CD4-positive, alpha-beta T cell treated with Interferon gamma for 1 hour (primary cell): Measurements from ENCODE around the gene TOR2A.

Experiments
- DNase-seq: peaks from one replicate; pipeline ENCODE4 v3.0.0-alpha.2; 2020

Gene TOR2A

GRCh38 chr9:127694890-127695720 is 40.0 kb downstream of the TOR2A start:
- no peak for DNase-seq

DNA sequence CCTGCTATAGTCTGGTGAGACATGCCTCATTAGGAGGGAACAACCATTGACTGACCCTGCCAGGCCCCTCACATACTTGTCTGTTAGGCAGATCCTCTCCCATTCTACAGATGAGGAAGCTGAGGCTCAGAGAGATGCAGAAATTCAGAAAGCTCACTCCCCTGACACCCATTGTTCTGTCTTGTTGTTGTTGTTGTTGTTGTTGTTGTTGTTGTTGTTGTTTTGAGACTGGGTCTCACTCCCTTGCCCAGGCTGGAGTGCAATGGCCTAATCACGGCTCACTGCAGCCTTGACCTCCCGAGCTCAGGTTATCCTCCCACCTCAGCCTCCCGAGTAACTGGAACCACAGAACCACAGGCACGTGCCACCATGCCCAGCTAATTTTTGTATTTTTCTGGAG is 41.4 kb downstream of the TOR2A start:
- DNase-seq, result no peak

DNA sequence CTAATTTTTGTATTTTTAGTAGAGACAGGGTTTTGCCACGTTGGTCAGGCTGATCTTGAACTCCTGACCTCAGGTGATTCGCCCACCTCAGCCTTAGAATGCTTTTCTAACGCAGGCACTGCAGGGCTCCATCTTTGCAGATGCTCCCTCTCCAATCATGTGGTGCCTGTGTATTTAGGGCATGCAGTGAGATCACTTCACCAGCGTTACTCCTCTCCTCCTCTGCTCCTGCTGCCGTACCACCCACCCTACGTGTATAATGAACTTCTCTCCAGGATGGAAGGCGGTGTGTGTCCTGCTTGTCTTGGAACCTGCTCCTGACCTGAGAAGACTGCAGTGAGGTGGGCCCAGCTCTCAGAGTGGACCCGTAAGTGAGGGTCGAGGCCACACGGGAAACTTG is 42.0 kb downstream of the TOR2A start:
- DNase-seq, result no peak

GRCh38 chr9:127692071-127692470 is 43.0 kb downstream of the TOR2A start:
- DNase-seq, result no peak

DNA sequence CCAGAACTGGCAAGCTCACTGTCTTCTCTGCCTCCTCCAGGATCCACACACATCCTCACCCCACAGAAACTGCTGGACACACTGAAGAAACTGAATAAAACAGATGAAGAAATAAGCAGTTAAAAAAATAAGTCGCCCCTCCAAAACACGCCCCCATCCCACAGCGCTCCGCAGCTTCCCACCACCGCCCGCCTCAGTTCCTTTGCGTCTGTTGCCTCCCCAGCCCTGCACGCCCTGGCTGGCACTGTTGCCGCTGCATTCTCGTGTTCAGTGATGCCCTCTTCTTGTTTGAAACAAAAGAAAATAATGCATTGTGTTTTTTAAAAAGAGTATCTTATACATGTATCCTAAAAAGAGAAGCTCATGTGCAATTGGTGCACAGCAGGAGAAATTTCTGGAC is 44.4 kb downstream of the TOR2A start:
- no peak for DNase-seq

GRCh38 chr9:127689329-127690000 is 45.6 kb downstream of the TOR2A start:
- DNase-seq, result no peak

GRCh38 chr9:127686461-127687393 is 48.4 kb downstream of the TOR2A start:
- no peak for DNase-seq

- DNase-seq, result no peak
These were observed 50.5 kb downstream of the TOR2A start for GRCh38 chr9:127684576-127684975.

DNA sequence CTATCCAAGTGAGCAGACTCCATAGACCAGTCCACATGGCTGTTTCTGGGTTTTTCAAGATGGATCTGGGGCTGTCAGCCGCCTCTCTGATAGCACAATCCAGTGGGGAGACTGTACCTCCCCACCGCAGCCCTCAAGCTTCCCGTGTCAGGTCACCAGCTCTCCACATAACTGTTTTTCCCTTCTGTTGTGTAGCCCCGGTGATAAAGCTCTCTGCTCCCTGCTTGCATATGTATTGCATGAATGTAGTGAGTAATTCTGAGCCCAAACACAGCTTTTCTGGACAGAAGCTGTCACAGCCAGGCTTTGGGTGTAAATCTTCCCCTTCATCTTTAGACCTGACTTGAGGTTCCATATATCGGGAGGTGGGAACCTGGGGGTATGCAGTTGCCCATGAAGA is 51.4 kb downstream of the TOR2A start:
- DNase-seq, result no peak

GRCh38 chr9:127682351-127683136 is 52.5 kb downstream of the TOR2A start:
- DNase-seq, result no peak
